Ishikawa (cell line): Measurements from ENCODE around the gene PITPNC1.

Experiments
- CEBPB ChIP-seq: IDR thresholded peaks from 2 replicates; pipeline ENCODE4 v1.6.1; 2012
- CREB1 ChIP-seq: IDR thresholded peaks from 2 replicates; pipeline ENCODE4 v1.6.1; 2012; ENCODE audit warnings: low read depth
- EGR1 ChIP-seq: IDR thresholded peaks from 2 replicates; pipeline ENCODE4 v1.6.1; 2012
- EP300 ChIP-seq: IDR thresholded peaks from 2 replicates; pipeline ENCODE4 v1.6.1; 2012; ENCODE audit warnings: borderline replicate concordance
- FOXM1 ChIP-seq: IDR thresholded peaks from 2 replicates; pipeline ENCODE4 v1.6.1; 2012; ENCODE audit warnings: low read depth, borderline replicate concordance
- MAX ChIP-seq: IDR thresholded peaks from 2 replicates; pipeline ENCODE4 v1.6.1; 2012
- NFIC ChIP-seq: IDR thresholded peaks from 2 replicates; pipeline ENCODE4 v1.6.1; 2012
- RAD21 ChIP-seq: IDR thresholded peaks from 2 replicates; pipeline ENCODE4 v1.6.1; 2012; ENCODE audit warnings: low read depth
- TAF1 ChIP-seq: IDR thresholded peaks from 2 replicates; pipeline ENCODE4 v1.6.1; 2012; ENCODE audit warnings: low read depth, mild to moderate bottlenecking
- TCF12 ChIP-seq: IDR thresholded peaks from 2 replicates; pipeline ENCODE4 v1.6.1; 2012; ENCODE audit warnings: low read depth
- TEAD4 ChIP-seq: IDR thresholded peaks from 2 replicates; pipeline ENCODE4 v1.6.1; 2012
- YY1 ChIP-seq: IDR thresholded peaks from 2 replicates; pipeline ENCODE4 v1.6.1; 2012; ENCODE audit warnings: low read depth
- ZBTB7A ChIP-seq: IDR thresholded peaks from 2 replicates; pipeline ENCODE4 v1.6.1; 2012; ENCODE audit warnings: low read depth
- TF ChIP-seq, protein P1 (sequence below): IDR thresholded peaks from 2 replicates; pipeline ENCODE4 v1.6.1; 2012; ENCODE audit warnings: low read depth, mild to moderate bottlenecking
- TF ChIP-seq, protein P2 (sequence below): IDR thresholded peaks from 2 replicates; pipeline ENCODE4 v1.6.1; 2012

Gene PITPNC1

DNA sequence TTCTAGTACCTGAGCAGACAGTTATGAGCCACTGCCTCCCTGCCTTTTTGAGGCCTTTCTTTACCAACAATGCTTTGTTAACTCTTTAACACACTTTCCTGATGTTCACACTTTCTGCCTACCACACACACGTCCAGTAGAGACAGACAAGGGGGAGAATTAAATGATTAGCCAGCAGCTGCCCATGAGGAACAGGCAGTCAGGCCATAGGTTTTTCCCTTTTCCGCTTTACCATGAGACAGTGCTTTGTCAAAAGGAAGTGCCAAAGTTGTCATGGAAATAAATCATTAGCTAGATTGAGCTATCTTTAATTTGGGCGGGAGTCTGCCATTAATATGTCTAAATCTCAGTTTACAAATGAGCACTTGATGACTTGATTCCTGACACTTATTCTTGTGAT lies 102.1 kb downstream of the PITPNC1 start:
- TF ChIP-seq EP300: no peak
- TF ChIP-seq CREB1: no peak
- TF ChIP-seq MAX: no peak
- no peak for TF ChIP-seq ZBTB7A
- no peak for TF ChIP-seq TEAD4
- TF ChIP-seq NFIC: no peak
- no peak for TF ChIP-seq TCF12
- no peak for TF ChIP-seq CEBPB

GRCh38 chr17:67481808-67482207 lies 104.7 kb downstream of the PITPNC1 start:
- no peak for TF ChIP-seq FOXM1
- TF ChIP-seq CREB1: no peak
- TF ChIP-seq TCF12: no peak
- TF ChIP-seq ZBTB7A: no peak
- TF ChIP-seq, protein P1, sequence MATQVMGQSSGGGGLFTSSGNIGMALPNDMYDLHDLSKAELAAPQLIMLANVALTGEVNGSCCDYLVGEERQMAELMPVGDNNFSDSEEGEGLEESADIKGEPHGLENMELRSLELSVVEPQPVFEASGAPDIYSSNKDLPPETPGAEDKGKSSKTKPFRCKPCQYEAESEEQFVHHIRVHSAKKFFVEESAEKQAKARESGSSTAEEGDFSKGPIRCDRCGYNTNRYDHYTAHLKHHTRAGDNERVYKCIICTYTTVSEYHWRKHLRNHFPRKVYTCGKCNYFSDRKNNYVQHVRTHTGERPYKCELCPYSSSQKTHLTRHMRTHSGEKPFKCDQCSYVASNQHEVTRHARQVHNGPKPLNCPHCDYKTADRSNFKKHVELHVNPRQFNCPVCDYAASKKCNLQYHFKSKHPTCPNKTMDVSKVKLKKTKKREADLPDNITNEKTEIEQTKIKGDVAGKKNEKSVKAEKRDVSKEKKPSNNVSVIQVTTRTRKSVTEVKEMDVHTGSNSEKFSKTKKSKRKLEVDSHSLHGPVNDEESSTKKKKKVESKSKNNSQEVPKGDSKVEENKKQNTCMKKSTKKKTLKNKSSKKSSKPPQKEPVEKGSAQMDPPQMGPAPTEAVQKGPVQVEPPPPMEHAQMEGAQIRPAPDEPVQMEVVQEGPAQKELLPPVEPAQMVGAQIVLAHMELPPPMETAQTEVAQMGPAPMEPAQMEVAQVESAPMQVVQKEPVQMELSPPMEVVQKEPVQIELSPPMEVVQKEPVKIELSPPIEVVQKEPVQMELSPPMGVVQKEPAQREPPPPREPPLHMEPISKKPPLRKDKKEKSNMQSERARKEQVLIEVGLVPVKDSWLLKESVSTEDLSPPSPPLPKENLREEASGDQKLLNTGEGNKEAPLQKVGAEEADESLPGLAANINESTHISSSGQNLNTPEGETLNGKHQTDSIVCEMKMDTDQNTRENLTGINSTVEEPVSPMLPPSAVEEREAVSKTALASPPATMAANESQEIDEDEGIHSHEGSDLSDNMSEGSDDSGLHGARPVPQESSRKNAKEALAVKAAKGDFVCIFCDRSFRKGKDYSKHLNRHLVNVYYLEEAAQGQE: no peak

DNA sequence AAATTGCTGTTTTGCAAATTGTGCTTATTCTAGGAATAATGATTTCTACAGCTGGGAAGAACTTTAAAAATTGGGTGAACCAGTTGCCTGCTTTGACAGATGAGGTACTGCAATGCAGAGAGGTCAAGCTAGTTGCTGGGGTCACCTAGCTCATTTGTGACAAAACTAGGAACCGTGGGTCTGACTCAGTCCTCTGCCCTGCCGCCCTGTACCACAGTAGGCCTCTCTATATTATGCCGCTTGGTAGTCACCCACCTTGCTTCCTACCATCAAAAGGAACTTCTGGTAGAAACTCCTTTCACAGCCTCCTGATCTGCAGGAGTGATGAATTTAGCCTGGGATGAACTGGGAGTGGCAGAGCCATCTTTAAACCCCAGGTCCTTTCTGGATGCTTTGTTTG lies 105.7 kb downstream of the PITPNC1 start:
- TF ChIP-seq TAF1 (no peak), TEAD4 (no peak), RAD21 (no peak), TCF12 (no peak), CEBPB (no peak), NFIC (no peak), MAX (no peak), CREB1 (no peak), EP300 (no peak), FOXM1 (no peak), ZBTB7A (no peak), EGR1 (no peak), YY1 (no peak)
- TF ChIP-seq, protein P2, sequence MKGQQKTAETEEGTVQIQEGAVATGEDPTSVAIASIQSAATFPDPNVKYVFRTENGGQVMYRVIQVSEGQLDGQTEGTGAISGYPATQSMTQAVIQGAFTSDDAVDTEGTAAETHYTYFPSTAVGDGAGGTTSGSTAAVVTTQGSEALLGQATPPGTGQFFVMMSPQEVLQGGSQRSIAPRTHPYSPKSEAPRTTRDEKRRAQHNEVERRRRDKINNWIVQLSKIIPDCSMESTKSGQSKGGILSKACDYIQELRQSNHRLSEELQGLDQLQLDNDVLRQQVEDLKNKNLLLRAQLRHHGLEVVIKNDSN: no peak
- TF ChIP-seq, protein P1: no peak

DNA sequence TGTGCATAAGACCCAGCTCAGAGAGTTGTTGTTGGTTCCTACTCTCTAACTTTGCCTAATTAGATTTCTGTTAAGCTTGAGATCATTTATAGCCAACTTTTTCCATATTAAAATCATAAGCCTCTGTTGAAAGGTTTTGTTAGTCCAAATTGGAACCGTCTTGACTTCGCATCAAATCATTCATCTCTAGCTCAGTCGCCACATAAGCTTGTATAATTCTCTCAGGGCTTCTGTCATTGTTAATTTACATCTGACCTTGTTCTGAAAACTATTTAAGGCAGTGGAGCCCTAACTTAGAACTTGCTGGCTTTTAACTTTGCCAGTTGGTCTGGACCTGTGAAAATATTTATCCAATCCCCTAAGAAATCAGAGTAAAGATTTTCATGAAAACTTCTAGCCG lies 107.2 kb downstream of the PITPNC1 start:
- TF ChIP-seq NFIC: no peak
- no peak for TF ChIP-seq TEAD4
- TF ChIP-seq TCF12: no peak
- TF ChIP-seq CREB1: no peak
- no peak for TF ChIP-seq ZBTB7A
- TF ChIP-seq EP300: no peak
- no peak for TF ChIP-seq YY1
- TF ChIP-seq FOXM1: no peak
- TF ChIP-seq CEBPB: no peak
- TF ChIP-seq, protein P1: no peak
- no peak for TF ChIP-seq MAX

- TF ChIP-seq YY1 (no peak), EP300 (no peak), TEAD4 (no peak), ZBTB7A (no peak), TAF1 (no peak), EGR1 (no peak), NFIC (no peak), TCF12 (no peak), CEBPB (no peak), CREB1 (no peak), FOXM1 (no peak), RAD21 (no peak), MAX (no peak)
- TF ChIP-seq, protein P2: no peak
- TF ChIP-seq, protein P1: no peak
Observed at GRCh38 chr17:67485666-67486065, 108.6 kb downstream of the PITPNC1 start.
